Measurements from ENCODE around the gene GAMT.

GAMT gene

DNA sequence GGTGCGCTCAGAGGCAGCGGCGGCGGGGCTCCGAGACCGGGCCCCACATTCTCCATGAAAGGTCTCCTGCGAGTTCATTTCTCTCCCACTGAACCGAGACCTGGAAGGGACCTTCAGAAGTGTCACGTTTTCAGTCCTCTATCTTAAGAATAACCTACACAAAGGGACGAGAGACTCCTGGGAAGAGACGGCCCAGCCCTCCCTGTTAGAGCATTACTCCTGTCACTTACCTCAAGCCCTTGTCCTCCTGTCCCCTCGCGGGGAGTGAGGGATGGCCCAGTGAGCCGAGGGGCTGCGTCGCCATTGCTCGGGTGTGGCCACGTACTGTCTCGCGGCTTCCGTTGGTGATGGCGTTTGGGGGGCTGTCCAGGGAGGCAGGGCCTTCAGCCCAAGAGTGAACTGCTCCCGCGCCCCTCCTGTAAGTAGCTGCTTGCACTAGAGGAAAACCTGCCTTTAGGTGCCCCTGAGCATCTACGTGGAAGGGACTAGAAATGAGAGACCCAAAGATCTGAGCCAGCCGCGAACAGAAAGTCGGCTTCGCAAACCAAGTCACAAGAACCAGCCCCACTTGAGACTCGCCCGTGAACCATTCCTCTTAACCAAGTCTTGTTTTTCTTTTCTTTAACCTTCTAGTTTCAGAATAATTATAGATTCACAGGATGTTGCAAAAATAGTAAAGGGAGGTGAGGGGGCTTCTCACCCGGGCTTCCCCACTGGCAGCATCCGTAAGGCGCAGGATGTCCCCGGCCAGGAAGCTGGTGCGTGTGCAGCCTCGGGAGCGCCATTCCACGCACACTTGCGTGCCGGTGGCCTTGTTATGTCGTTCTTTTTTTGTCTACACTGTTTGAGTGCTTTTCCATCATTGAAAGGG, 38.7 kb downstream of the GAMT start:
- no peak for DNase-seq

DNA sequence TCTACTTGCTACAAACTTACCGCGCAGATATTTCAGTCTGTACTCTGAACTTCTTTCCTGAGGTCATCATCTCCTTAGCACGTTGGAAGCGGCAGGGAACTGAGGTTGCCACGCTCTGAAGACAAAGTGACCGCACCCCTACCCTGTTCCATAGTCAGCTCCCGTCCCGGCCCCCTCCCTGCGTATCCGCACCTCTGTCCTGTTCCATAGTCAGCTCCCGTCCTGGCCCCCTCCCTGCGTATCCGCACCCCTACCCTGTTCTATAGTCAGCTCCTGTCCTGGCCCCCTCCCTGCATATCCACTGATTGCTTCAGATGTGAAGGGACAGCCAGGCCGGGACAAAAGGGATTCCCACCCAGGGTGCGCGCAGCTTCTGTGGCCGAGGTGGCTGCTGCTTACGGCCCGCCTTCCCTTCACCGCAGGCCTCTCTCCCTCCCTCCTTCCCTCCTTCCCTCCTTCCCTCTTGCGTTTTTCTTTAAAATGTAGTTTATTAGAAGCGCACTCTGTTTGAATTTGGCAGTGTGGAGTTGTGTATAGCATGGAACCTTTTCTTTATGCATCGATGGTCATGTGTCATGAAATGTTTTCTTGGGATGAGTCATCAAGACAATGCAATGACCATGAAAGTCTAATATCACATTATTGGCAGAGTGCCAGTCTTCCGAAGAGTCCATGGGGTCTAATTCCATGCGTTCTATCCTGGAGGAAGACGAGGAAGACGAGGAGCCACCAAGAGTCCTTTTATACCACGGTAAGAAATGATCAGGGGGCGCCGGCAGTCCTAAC, 39.5 kb downstream of the GAMT start:
- no peak for DNase-seq

- no peak for DNase-seq
These were observed 40.4 kb downstream of the GAMT start for GRCh38 chr19:1360818-1361461.

GRCh38 chr19:1360126-1360817, 41.1 kb downstream of the GAMT start:
- no peak for DNase-seq

- no peak for DNase-seq
These were observed 43.7 kb downstream of the GAMT start for GRCh38 chr19:1357531-1358109.

GRCh38 chr19:1356508-1356865, 44.9 kb downstream of the GAMT start:
- DNase-seq = no peak

DNA sequence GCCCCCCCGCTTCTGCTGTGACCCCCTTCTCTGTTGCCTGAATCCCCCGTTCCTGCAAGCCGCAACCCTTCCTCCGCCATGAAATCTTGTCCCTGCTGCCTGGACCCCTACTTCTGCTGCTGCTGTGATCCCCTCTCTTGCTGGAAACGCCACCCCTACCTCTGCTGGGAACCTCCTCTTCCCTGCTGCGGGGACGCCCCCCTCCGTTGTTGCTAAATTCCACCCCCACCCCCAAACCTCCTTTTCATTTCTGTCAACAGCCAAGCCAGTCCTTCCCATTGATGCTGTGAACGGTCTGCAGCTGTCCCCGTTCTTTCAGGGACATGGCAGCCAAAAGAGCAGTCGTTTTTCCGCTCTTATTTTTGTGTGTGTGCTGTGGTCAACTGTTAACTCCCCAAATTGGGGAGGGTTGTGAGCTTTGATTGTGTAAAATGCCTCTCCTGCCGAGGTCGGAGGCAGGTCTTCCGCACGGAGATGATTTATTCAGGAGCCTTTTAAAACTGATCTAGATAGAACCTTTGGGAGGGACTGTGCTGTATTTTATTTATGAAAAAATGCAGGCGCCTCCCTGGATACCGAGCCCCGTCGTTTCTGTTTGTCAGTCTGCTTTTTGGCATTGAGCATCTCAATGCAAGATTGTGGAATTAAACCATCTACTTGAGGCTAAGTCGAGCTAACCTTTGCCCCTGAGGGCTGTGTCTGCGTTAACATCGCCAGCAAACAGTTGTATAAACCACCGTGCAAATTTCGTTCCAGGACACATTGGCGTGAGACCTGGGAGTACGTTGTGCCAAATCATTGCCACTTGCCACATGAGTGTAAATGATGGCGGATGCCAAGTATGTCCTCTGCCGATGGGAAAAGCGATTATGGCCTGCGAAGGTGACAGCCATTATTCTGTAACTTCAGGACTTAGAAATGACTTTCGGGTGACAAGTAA, 45.5 kb downstream of the GAMT start:
- no peak for DNase-seq

GRCh38 chr19:1354970-1355567, 46.3 kb downstream of the GAMT start:
- DNase-seq = no peak

DNA sequence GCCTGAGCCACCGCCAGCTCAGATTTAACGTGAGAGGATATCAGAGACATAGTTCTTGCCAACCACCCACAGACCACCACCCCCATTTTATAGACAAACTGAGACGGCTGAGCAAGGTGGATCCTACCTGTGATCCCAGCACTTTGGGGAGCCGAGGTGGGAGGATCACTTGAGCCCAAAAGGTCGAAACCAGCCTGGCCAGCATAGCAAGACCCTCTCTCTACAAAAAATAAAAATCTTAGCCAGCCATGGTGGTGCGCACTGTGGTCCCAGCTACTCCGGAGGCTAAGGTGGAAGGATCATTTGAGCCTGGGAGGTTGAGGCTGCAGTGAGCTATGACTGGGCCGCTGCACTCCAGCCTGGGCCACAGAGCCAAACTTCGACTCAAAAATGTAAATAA, 48.2 kb downstream of the GAMT start:
- DNase-seq = no peak

DNA sequence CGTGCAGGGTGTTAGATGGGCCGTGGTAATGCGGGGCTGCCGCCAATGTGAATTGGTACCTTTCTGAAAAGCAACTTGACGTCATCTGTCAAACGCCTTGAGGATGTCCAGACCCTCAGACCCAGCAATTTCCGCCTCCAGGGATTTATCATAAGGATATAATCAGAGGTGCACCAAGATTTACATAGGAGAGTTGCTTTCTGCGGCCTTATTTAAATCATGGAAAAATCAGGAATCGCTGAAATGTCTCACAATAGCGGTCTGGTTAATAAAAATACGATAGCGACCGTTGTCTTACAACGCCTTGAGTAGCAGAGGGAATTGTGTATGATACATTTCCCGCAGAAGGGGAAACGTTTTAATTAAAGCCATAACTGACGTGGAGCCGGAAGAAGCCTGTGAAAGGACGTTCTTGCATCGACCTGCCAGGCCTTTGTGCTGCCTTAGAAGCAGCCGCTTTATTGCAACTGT, 49.9 kb downstream of the GAMT start:
- DNase-seq = no peak

DNA sequence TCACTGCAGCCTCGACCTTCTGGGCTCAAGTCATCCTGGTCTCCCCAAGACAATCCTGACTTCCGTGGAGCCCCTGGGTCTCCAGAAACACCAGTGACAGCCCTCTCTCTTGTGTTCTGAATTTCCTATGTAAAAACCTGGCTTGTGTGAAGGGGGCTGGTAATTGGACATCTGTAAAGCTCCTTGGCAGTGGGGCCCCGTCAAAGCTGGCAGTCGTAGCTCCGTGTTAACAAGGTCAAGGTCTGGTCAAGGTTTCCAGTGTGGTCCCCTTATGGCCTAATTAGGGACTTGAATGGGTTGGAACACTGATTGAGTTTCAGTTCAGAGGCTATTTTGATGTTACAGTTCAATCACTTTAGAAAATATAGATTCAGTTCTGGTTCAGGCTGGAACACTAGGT, 50.5 kb downstream of the GAMT start:
- no peak for DNase-seq

- DNase-seq = no peak
These were observed 52.1 kb downstream of the GAMT start for GRCh38 chr19:1349211-1349610.

Data from NCI-H1930 (cell line).